CD4-positive, CD25-positive, alpha-beta regulatory T cell (primary cell): Measurements from ENCODE around the gene PCOLCE2. TPM values are rescaled to one million over a fixed set of nuclear protein-coding genes. Genes with fewer than 3 reads are reported as not detected.

ENCODE experiments used
- ATAC-seq, 2 donors: fragments of 150-1000 bp; cut with Tn5 transposase; one replicate each; pipeline ENCODE4 v1.10.0; 2021; ENCODE audit warnings: low read depth in 2 of 2, moderate number of reproducible peaks in 2 of 2, moderate library complexity in 1 of 2
- DNase-seq, 3 donors: peaks; one replicate each; pipeline versions ENCODE4 v3.0.0 to v3.0.0-alpha.2; 2012 to 2022; ENCODE audit warnings: mixed read lengths in 1 of 3
- H3K27ac ChIP-seq: one replicate; pipeline ENCODE4 v1.7.0; 2013; ENCODE audit warnings: mild to moderate bottlenecking, low read length; ENCODE audit not compliant: insufficient read depth, poor library complexity, severe bottlenecking
- H3K27me3 ChIP-seq: one replicate; pipeline ENCODE4 v1.7.0; 2013; ENCODE audit warnings: low read length; ENCODE audit not compliant: control insufficient read depth, insufficient read depth
- H3K36me3 ChIP-seq: one replicate; pipeline ENCODE4 v1.7.0; 2013; ENCODE audit warnings: mild to moderate bottlenecking, low read length, moderate library complexity; ENCODE audit not compliant: control insufficient read depth, insufficient read depth
- H3K4me1 ChIP-seq: 2 replicates; pipeline ENCODE4 v1.7.0; 2013; ENCODE audit warnings: mild to moderate bottlenecking, low read length; ENCODE audit not compliant: insufficient read depth, control insufficient read depth, poor library complexity, severe bottlenecking
- H3K4me3 ChIP-seq: one replicate; pipeline ENCODE4 v1.7.0; 2013; ENCODE audit warnings: low read depth, mild to moderate bottlenecking, low read length, moderate library complexity
- H3K9me3 ChIP-seq, 2 experiments: 1 replicate in 1 of 2; 2 replicates in 1 of 2; pipeline ENCODE4 v1.7.0; 2013; ENCODE audit warnings: low read length in 2 of 2, mild to moderate bottlenecking in 1 of 2, moderate library complexity in 1 of 2; ENCODE audit not compliant: control insufficient read depth in 2 of 2
- H3K27ac Mint-ChIP-seq, 3 donors: one replicate each; pipeline ENCODE4 v1.8.0; 2020 to 2022; ENCODE audit warnings: mild to moderate bottlenecking in 3 of 3, mixed read lengths in 3 of 3, moderate library complexity in 2 of 3
- H3K27me3 Mint-ChIP-seq: one replicate; pipeline ENCODE4 v1.8.0; 2022; ENCODE audit warnings: mild to moderate bottlenecking, mixed read lengths
- H3K36me3 Mint-ChIP-seq: one replicate; pipeline ENCODE4 v1.8.0; 2020; ENCODE audit warnings: mixed read lengths
- H3K4me1 Mint-ChIP-seq, 4 donors: one replicate each; pipeline ENCODE4 v1.8.0; 2020 to 2022; ENCODE audit warnings: mixed read lengths in 4 of 4, mild to moderate bottlenecking in 1 of 4
- H3K4me3 Mint-ChIP-seq, 4 donors: one replicate each; pipeline ENCODE4 v1.8.0; 2020 to 2022; ENCODE audit warnings: mild to moderate bottlenecking in 4 of 4, mixed read lengths in 4 of 4, moderate library complexity in 3 of 4
- H3K9me3 Mint-ChIP-seq, 7 donors: one replicate each; pipeline ENCODE4 v1.8.0; 2020 to 2022; ENCODE audit warnings: mixed read lengths in 7 of 7, mild to moderate bottlenecking in 3 of 7, moderate library complexity in 2 of 7
- polyA plus RNA-seq, 4 donors: library from polyadenylated mRNA; unstranded; fragments of 300-500 nt; fragmentation: Illumina TruSeq; gene quantifications; one replicate each; pipeline ENCODE4 v1.2.3, GENCODE V29; 2021
- total RNA-seq: library from RNA; stranded (reverse); gene quantifications from one replicate; pipeline ENCODE4 v1.2.3, GENCODE V29; 2022

PCOLCE2 gene
- total and polyA plus RNA-seq, 5 donors from 2014 or later = not detected

GRCh38 chr3:142777927-142778326, 111.0 kb downstream of the PCOLCE2 start:
- Mint-ChIP-seq H3K27ac (no peak overlapping the region), H3K4me1 (no peaks in the 10 kb centered on the region), H3K27me3 (peaks cover 2% of the 10 kb centered on the region), H3K9me3 (peaks cover 0 to 5% (median 0%) of the 10 kb centered on the region in 7 donors), H3K4me3 (no peak overlapping the region), H3K36me3 (peaks cover 14% of the 10 kb centered on the region)
- Histone ChIP-seq H3K27ac (no peak overlapping the region), H3K27me3 (no peaks in the 10 kb centered on the region), H3K4me1 (no peaks in the 10 kb centered on the region), H3K36me3 (no peaks in the 10 kb centered on the region), H3K4me3 (no peak overlapping the region), H3K9me3 (no peaks in the 10 kb centered on the region)
- DNase-seq (no peak), ATAC-seq (no peak)

- H3K4me1 ChIP-seq = no peaks in the 10 kb centered on the region
- H3K27ac ChIP-seq = no peak overlapping the region
- Mint-ChIP-seq H3K27ac (no peak overlapping the region), H3K4me1 (peaks cover 0 to 4% (median 0%) of the 10 kb centered on the region in 4 donors), H3K4me3 (no peak overlapping the region), H3K27me3 (peaks cover 10% of the 10 kb centered on the region), H3K36me3 (peaks cover 28% of the 10 kb centered on the region), H3K9me3 (peaks cover 0 to 11% (median 4%) of the 10 kb centered on the region in 7 donors)
- H3K27me3 ChIP-seq = no peaks in the 10 kb centered on the region
- ATAC-seq (no peak), DNase-seq (no peak)
- no peaks in the 10 kb centered on the region for H3K36me3 ChIP-seq
- H3K9me3 ChIP-seq = peaks cover 4 to 6% of the 10 kb centered on the region in 2 experiments
- H3K4me3 ChIP-seq = no peak overlapping the region
Observed at GRCh38 chr3:142768338-142768737, 120.5 kb downstream of the PCOLCE2 start.

Other genes starting within 250 kb of the PCOLCE2 start
- 1.6 TPM for gene TRPC1, start 165.0 kb downstream of the PCOLCE2 start, total RNA-seq
- gene TRPC1, start 165.0 kb downstream of the PCOLCE2 start, polyA plus RNA-seq = under 1 TPM; 0.24 to 0.80 (median 0.67) TPM
- not detected for gene PAQR9, start 74.6 kb upstream of the PCOLCE2 start, total RNA-seq
- not detected for gene PAQR9, start 74.6 kb upstream of the PCOLCE2 start, polyA plus RNA-seq
- gene U2SURP, start 112.5 kb upstream of the PCOLCE2 start, total RNA-seq = 175 TPM
- gene U2SURP, start 112.5 kb upstream of the PCOLCE2 start, polyA plus RNA-seq = 100 to 1,000 TPM in 3 of 4 donors, 10 to 100 TPM in 1; 94.2 to 119 (median 115) TPM
- 4.9 TPM for gene CHST2, start 230.7 kb upstream of the PCOLCE2 start, total RNA-seq
- 1 to 10 TPM; 4.3 to 6.0 (median 5.2) TPM for gene CHST2, start 230.7 kb upstream of the PCOLCE2 start, polyA plus RNA-seq